PFSK-1 (cell line): ENCODE results near the gene EFNA2.

Experiments used
- FOXP2 ChIP-seq: optimal IDR thresholded peaks from 2 replicates; pipeline ENCODE3; 2011; ENCODE audit warnings: borderline replicate concordance, control low read depth, inconsistent platforms; ENCODE audit not compliant: insufficient read depth; ENCODE audit errors: extremely low read length, extremely low read depth
- POLR2AphosphoS5 ChIP-seq: IDR thresholded peaks from 2 replicates; pipeline ENCODE4 v1.6.1; 2012; ENCODE audit warnings: low read depth, mild to moderate bottlenecking, control low read depth, low read length, moderate library complexity
- SIN3A ChIP-seq: IDR thresholded peaks from 2 replicates; pipeline ENCODE4 v1.6.1; 2012; ENCODE audit warnings: mild to moderate bottlenecking, low read length, moderate library complexity, borderline replicate concordance; ENCODE audit not compliant: insufficient read depth
- TAF1 ChIP-seq: IDR thresholded peaks from 2 replicates; pipeline ENCODE4 v1.6.1; 2012; ENCODE audit warnings: low read length, control low read depth, borderline replicate concordance; ENCODE audit not compliant: insufficient read depth
- TF ChIP-seq, protein P1 (sequence below), 2 experiments: IDR thresholded peaks; 2 replicates each; pipeline versions ENCODE4 v1.6.1 to v1.8.0; 2011 to 2012; ENCODE audit warnings: low read depth in 2 of 2, low read length in 2 of 2, control low read depth in 1 of 2, inconsistent platforms in 1 of 2, mild to moderate bottlenecking in 1 of 2, moderate library complexity in 1 of 2; ENCODE audit not compliant: insufficient read depth in 1 of 2

The EFNA2 gene

DNA sequence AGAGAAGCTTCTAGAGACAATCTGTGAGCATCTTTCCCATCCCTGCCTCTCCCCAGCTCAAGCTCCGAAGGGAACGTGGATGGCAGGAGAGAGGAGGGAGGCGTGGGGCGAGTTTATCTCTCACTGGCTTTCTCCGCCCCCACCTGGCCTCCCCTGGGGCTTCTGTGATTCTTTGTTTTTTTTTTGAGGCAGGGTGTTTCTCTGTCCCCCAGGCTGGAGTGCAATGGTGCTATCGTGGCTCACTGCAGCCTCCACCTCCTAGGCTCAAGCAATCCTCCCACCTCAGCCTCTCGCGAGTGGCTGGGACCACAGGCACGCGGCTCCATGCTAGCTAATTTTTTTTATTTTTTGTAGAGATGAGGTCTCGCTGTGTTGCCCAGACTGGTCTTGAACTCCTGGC lies 23.0 kb downstream of the EFNA2 start:
- TF ChIP-seq SIN3A, result no peak

DNA sequence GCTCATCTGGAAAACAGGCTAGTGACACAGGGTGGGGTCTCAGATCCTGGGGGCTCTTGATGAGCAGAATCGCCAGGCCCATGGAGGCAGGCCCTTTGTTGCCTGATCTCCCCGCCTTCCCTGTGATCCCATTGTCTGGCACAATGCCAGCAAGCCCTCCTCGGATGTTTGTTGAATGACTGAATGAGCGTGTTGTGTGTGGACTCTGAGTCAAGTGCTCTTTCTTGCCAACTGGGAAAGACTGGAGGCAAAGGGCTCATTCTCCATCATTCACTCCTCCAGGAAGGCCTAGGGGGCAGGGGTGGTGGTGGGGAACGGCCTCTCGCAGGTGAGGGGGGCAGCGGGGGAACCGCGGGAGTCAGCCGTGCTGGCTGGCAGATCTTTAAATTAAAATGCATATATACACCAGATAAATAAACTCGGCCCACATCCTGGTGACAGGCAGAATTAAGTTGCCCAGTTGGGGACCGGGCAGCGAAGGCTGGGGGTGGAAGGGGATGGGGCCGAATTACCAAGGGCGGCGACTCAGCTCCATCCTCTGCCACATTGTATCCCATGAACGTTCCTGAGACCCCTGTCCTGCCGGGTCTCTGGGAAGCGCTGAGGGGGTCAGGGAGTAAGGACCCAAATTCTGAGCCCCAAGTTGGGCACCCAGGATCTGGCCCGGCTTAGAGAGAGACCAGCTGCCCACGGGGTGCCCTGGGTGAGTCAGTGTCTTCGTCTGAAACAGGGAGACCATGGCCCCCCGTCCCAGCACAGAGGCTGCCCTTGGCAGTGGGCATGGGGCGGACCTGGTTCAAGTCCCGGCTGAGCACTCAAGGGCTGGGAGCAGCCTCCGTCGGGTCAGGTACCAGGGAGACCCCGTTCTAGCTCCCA lies 24.5 kb downstream of the EFNA2 start:
- no peak for TF ChIP-seq SIN3A

- TF ChIP-seq SIN3A (no peak), POLR2AphosphoS5 (no peak), FOXP2 (no peak), TAF1 (no peak)
- TF ChIP-seq, protein P1, sequence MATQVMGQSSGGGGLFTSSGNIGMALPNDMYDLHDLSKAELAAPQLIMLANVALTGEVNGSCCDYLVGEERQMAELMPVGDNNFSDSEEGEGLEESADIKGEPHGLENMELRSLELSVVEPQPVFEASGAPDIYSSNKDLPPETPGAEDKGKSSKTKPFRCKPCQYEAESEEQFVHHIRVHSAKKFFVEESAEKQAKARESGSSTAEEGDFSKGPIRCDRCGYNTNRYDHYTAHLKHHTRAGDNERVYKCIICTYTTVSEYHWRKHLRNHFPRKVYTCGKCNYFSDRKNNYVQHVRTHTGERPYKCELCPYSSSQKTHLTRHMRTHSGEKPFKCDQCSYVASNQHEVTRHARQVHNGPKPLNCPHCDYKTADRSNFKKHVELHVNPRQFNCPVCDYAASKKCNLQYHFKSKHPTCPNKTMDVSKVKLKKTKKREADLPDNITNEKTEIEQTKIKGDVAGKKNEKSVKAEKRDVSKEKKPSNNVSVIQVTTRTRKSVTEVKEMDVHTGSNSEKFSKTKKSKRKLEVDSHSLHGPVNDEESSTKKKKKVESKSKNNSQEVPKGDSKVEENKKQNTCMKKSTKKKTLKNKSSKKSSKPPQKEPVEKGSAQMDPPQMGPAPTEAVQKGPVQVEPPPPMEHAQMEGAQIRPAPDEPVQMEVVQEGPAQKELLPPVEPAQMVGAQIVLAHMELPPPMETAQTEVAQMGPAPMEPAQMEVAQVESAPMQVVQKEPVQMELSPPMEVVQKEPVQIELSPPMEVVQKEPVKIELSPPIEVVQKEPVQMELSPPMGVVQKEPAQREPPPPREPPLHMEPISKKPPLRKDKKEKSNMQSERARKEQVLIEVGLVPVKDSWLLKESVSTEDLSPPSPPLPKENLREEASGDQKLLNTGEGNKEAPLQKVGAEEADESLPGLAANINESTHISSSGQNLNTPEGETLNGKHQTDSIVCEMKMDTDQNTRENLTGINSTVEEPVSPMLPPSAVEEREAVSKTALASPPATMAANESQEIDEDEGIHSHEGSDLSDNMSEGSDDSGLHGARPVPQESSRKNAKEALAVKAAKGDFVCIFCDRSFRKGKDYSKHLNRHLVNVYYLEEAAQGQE (IDR thresholded peaks at IDR 0.05; ENCODE audit: insufficient read depth in 1 of 2, low read depth in 2 of 2, low read length in 2 of 2), result no peak
Measured at GRCh38 chr19:1310853-1311180, 25.1 kb downstream of the EFNA2 start.

DNA sequence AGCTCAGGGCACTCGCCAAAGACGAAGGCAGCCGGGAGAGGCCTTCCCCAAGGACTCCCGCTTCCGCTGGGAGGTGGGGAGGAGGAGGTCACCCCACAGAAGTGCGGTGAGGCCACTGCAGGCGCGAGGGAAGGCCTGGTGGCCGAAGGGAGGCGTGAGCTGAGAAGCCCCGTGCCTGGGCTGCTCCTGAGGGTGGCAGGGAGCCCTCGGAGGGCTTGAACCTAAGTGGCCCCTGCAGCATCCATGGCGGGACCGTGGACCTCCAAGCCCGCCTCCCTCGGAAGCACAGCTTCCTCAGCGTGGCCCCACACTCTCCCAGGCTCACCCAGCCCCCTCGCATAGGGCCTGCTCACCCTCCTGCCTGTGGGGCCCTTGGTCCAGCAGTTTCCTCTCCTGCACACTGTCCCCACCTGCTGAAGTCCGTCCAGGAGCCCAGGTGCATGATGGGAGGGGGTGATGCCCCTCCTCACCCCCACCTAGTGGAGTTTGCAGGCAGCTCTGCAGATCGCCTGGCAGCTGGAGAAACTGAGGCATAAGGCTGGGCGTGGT lies 25.9 kb downstream of the EFNA2 start:
- TF ChIP-seq SIN3A (no peak), TAF1 (no peak), POLR2AphosphoS5 (no peak), FOXP2 (no peak)
- TF ChIP-seq, protein P1 (IDR thresholded peaks at IDR 0.05; ENCODE audit: insufficient read depth in 1 of 2, low read depth in 2 of 2, low read length in 2 of 2), result no peak

- no peak for TF ChIP-seq FOXP2
- TF ChIP-seq, protein P1 (IDR thresholded peaks at IDR 0.05; ENCODE audit: insufficient read depth in 1 of 2, low read depth in 2 of 2, low read length in 2 of 2), result no peak
- no peak for TF ChIP-seq SIN3A
- no peak for TF ChIP-seq TAF1
- no peak for TF ChIP-seq POLR2AphosphoS5
Measured at GRCh38 chr19:1312767-1313694, 27.4 kb downstream of the EFNA2 start.
